Measurements from ENCODE around the gene MATN3.

Gene MATN3

GRCh38 chr2:19993731-19994130 lies 18.7 kb downstream of the MATN3 start:
- DNase-seq, result no peak

DNA sequence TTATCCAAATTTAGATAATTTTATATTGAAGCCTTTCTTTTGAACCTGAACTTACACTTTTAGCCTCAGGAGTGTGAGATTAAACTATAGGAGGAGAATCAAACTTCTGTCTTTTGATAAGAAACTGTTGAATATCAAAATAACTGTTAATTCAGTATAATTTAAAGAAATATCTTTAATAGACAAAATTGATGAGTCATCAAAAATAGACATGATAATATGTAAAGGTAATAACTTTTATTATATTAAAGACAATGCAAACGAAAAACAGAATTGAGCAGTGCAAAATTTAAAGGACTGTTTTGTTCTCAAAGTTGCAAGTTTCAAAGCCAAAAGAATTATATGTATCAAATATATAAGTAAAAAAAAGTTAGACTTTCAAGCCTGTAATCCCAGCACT lies 20.6 kb downstream of the MATN3 start:
- no peak for DNase-seq

GRCh38 chr2:19990416-19990728 lies 22.1 kb downstream of the MATN3 start:
- no peak for DNase-seq

DNA sequence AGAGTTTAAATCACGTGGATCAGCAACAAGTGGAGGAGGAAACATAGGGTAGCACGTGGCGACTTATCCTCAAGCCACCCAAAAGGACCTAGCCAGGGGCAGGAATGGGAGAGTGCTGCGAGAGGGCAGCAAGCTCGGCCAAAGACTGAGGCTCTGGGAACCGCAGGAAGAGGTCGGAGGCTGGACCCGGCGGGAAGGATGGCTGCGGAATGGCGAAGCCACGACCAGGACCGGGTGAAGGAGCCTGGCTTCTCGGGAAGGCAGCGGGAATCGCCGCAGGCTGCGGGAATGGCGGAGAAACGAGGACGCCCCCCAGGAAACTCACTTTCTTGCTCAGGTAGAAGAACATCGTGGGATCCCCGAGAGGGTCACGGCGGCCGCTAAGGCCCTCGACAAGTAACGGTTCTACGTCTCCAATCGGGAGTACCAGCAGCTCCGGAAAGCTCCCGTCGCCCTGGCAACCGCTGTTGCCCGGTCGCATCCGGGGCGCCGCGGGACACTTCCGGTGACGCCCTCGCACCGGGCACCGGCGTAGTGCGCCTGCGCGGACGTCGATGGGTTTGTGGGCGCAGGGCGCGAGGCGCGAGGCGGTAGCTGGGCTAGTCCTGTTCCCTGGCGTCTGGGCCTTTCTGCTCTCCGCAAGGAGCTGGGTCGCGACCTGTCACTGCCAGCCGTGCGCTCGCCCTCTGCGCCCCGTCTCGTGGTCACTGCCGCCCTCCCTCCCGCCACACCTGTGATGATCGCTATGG lies 22.6 kb downstream of the MATN3 start, which contains the start of gene WDR35:
Gene WDR35, minus strand, starts transcription at position 439 of the 749 bp plus-strand sequence. Its CDS starts 90 bp downstream, at position 349.
- DNase-seq, result peak; percentile 75

DNA sequence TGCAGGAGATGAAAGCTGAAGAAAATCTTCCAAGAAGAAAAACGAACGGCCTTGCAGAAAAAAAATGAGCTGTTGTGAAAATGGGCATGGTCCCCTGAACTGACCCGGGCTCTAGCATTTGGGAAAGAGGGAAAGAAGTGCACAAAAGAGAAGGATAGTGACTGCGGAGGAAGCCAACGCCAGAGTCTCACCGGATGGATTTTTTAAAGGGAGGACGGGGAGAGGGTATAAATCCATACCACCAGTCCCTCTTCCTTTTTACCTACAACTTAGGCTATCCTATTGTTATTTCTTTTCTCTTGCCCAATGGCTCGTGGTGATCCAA lies 23.2 kb downstream of the MATN3 start:
- no peak for DNase-seq

GRCh38 chr2:19988600-19988999 lies 23.9 kb downstream of the MATN3 start:
- no peak for DNase-seq

- no peak for DNase-seq
Observed at GRCh38 chr2:19987936-19988335, 24.5 kb downstream of the MATN3 start.

- no peak for DNase-seq
Observed at GRCh38 chr2:19982268-19982667, 30.2 kb downstream of the MATN3 start.

DNA sequence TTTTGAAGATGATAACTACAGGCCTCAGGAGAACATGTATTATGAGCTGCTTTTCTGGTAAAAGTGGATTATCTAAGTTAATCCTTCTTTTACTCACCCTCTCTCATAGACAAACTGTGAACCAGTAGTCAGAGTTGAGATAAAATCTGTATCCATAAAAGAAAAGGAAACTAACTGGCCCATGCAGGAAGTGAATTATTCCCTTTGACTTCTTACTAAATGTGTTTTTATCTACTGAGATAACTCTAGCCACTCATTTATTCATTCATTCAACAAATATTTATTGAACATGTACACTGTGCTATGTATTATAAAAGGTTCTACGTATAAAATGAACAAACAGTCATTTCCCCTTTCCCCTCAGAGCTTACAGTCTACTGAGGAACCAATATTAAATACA lies 32.5 kb downstream of the MATN3 start:
- no peak for DNase-seq

DNA sequence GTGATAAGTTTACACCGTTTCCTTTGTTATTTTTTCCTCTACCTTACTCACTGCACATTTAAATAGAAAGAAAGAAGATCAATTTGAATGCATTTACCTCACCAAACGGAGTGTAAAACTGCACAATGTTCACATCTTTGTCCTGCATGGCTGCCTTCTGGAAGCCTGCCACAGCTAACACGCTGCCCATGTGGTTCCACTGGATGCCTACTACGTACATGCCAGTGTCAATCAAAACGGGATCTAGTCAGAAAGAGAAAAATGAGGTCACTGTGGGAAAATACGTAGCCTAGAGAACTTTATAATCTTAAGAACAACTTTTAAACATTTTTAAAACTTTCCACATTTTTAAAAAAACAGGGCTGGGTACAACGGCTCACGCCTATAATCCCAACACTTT lies 39.0 kb downstream of the MATN3 start:
- no peak for DNase-seq

- peak; percentile 65 for DNase-seq
Observed at GRCh38 chr2:19971691-19972090, 40.8 kb downstream of the MATN3 start.

GRCh38 chr2:19963386-19963785 lies 49.1 kb downstream of the MATN3 start:
- no peak for DNase-seq

DNA sequence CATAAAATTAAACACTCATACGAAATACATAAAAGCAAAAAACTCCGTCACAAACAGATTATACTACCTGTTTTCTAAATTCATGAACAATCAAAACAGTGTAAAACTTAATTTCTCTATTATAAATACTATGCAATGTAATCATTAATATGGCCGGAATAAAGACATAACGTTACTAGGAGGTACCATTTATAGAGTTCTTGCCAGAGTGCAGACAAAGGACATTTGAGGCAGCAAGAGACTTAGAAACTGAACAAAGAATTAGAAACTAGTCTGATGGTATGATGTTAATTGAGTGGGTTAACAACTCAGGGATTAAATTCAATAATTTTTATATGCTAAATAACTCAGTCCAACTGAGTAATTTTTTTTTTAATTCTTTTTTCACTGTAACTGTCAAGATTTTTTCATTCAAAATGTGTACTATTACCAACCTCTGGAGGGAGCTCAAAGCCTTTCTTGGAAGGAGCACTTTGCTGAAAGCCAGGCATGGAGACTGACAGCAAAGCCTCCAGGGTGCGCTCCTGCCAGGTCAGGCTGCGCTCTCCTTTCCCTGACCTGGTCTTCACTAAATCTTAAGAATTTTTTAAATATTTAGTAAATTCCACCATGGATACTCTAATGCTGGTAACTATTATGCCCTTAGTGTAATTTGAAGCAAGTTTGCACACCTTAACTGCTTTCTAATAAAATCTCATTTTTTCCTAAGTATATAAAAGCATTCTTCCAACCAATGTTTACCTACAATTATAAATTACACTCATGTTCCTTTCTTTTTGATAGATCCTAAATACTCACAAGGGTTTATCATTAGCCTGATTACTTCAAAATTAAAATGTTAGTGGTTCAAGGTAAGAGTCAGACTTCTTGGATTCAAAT lies 56.7 kb downstream of the MATN3 start:
- peak; percentile 20 for DNase-seq

DNA sequence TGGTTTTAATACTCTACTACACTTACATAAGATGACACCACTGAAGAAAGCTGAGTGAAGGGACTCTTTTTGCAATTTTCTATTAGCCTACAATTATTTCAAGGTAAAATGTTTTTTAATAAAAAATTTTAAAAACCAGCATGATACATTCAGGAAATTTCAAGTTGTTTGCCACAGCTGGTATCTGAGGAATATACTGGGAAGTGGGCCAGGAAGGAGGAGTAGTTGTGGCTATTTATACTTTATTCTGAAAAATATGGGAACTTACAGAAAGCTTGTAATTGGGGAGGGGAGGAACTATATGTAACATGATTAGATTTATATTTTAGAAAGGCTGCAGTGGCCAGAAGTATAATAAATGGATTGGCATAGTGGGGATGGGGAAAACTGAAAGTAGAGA lies 63.4 kb downstream of the MATN3 start:
- DNase-seq, result no peak

DNA sequence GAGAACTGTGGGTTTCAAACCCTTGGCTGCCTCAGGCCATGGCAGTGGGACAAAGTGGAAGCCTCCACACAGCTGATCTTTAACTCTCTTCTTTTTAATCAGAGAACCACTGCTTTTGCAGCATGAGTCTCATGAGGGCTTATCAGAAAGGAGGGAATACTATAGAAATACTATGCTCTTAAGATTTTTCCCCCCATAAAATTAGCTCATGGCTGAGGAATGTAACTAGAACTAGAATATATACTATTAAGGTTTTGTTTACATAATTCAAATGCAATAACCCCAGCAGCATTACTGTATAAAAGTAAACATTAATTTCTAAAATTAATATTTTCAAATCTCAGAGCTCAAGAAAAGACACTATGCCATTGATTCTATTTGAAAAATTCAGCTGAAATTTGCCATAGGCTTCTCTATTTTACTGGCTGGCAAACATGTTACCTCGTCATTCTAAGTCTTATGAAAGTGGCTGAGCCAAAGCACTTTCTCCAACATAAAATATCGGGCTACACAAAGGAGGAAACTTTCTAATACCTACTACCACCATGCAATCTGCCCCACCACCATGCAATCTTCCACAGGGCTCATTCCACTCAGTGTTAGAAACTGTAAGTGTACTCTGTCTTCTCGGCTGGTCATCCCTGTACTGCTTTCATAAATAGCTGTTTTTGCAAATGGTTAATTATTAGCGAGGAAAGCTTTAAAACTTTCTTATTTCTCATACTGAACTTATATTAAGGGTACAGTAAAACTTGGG lies 65.1 kb downstream of the MATN3 start:
- DNase-seq, result no peak

DNA sequence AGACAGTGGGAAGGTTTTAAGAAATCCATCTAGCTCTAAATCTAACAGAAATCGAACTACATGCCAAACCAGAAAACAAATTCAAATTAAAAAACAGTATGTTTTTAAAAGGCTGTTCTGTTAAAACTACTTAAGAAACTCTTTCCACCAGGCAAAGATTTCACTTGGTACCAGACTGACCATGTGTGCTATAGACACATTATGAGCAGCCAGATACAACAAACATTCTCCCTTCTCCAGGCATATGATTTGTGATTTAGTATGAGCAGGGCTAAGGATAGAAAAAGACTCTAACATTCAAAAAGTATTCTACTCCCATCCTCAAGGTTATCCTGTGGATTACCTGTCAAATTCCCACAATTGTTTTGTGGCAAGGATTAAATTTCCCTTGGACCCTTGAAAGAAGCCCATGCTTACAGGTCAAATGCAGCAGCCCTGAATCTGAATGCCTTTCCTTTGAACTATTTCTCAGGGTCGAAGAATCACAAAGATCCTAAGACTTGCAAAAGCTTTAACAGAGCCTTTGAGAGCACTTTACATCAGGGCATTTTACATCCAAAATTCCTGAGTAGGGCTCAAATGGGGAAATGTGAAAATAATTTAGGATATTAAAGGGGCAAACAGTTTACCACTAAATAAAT lies 68.1 kb downstream of the MATN3 start:
- DNase-seq, result no peak

DNA sequence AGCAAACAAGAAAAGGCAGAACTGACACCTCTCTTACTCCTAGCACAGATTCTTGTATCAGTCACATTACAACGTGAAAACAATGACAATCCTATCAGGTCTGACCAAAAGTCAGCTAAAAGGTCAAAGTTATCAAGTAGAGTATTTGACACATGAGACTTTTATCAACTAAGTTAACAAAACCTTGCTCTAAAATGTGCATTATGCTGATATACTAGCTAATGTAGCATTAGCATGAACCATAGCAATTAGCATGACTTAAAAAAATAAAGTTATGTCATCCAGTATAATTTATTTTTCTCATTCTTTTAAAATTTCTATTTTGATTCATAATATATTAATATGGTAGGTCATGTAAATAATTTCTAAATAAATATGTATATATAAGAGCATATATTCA lies 69.3 kb downstream of the MATN3 start:
- DNase-seq, result no peak

GRCh38 chr2:19942199-19942598 lies 70.3 kb downstream of the MATN3 start:
- DNase-seq, result no peak
